Measurements from ENCODE around the gene EPC1. TPM values are rescaled to one million over a fixed set of nuclear protein-coding genes. Genes with fewer than 3 reads are reported as not detected.

The EPC1 gene
- polyA plus RNA-seq, 2 of the 4 experiments (the other 2 are of a cell fraction), result 14.7 to 47.2 TPM

- 84% methylated on average over 1 of the region's 1 CpG for WGBS (ENCODE audit: missing lambda C conversion rate)
- Histone ChIP-seq H3K4me1 (peaks cover 32% of the 10 kb centered on the region), H3K9me3 (no peaks in the 10 kb centered on the region), H3K4me2 (no peak overlapping the region), H3K27ac (no peak overlapping the region), H3K4me3 (no peak overlapping the region)
- ATAC-seq (no peak), DNase-seq (ENCODE audit: low read depth in 1 of 2, low spot score in 1 of 2) (no peak), FAIRE-seq (no peak)
- POLR2A ChIA-PET, result interaction anchor here (0.6 kb wide), 1 partner anchor 56 kb away, joined by 3 read pairs; no protein-coding TSS in a partner anchor
- no peak for TF ChIP-seq ATOH8 (CRISPR knock-in tag; IDR thresholded peaks at IDR 0.05; ENCODE audit: low read depth)
- CTCF ChIA-PET, result no interaction called here
Observed at GRCh38 chr10:32327364-32327691, 19.6 kb downstream of the EPC1 start.

GRCh38 chr10:32326680-32327363, 20.1 kb downstream of the EPC1 start:
- no peak for ATAC-seq
- 83% methylated on average over 4 of the region's 4 CpGs for WGBS (ENCODE audit: missing lambda C conversion rate)
- TF ChIP-seq POLR2AphosphoS2 (conservative IDR thresholded peaks at IDR 0.05; ENCODE audit: low read length) (no peak), CBX2 (IDR thresholded peaks at IDR 0.05; ENCODE audit: borderline replicate concordance, low read depth) (no peak), JUN (IDR thresholded peaks at IDR 0.05) (no peak), BHLHE40 (IDR thresholded peaks at IDR 0.05; ENCODE audit: low read depth, low read length) (no peak)
- Histone ChIP-seq H3K9me3 (no peaks in the 10 kb centered on the region), H3K4me2 (no peak overlapping the region), H3K27ac (no peak overlapping the region), H3K4me1 (peaks cover 27% of the 10 kb centered on the region), H3K4me3 (no peak overlapping the region)
- POLR2A ChIA-PET, result interaction anchor here (0.6 kb wide), 1 partner anchor 56 kb away, joined by 3 read pairs; no protein-coding TSS in a partner anchor
- FAIRE-seq, result no peak
- DNase-seq (ENCODE audit: low read depth in 1 of 2, low spot score in 1 of 2), result no peak
- CTCF ChIA-PET, result no interaction called here

- ATAC-seq (no peak; a peak in 1 of 6 replicates), FAIRE-seq (no peak), DNase-seq (ENCODE audit: low read depth in 1 of 2, low spot score in 1 of 2) (no peak)
- H3K27ac ChIP-seq, result no peak overlapping the region
- H3K4me1 ChIP-seq, result peaks cover 22% of the 10 kb centered on the region
- CTCF ChIA-PET, result no interaction called here
- no peak overlapping the region for H3K4me2 ChIP-seq
- POLR2A ChIA-PET, result no interaction called here
- H3K9me3 ChIP-seq, result no peaks in the 10 kb centered on the region
- 58% methylated on average over 4 of the region's 4 CpGs for WGBS (ENCODE audit: missing lambda C conversion rate)
- TF ChIP-seq PHF8 (IDR thresholded peaks at IDR 0.05; ENCODE audit: borderline replicate concordance, low read depth) (no peak), NR3C1 (IDR thresholded peaks at IDR 0.05) (no peak), RAD21 (conservative IDR thresholded peaks at IDR 0.05 in 1 of 2, IDR thresholded peaks at IDR 0.05 in 1 of 2) (no peak), KDM1A (IDR thresholded peaks at IDR 0.05; ENCODE audit: low read depth) (no peak), HEYL (CRISPR knock-in tag; IDR thresholded peaks at IDR 0.05) (no peak), FOXS1 (CRISPR knock-in tag; IDR thresholded peaks at IDR 0.05) (no peak), POLR2A (IDR thresholded peaks at IDR 0.05; ENCODE audit: low read length) (no peak), CEBPB (IDR thresholded peaks at IDR 0.05) (no peak), FOSL2 (IDR thresholded peaks at IDR 0.05) (no peak), FOSL2 (CRISPR knock-in tag; IDR thresholded peaks at IDR 0.05) (no peak), BCL3 (IDR thresholded peaks at IDR 0.05) (no peak), ZSCAN20 (CRISPR knock-in tag; IDR thresholded peaks at IDR 0.05) (no peak), HDAC2 (IDR thresholded peaks at IDR 0.05) (no peak), E2F6 (IDR thresholded peaks at IDR 0.05; ENCODE audit: borderline replicate concordance, low read depth) (no peak), SREBF2 (IDR thresholded peaks at IDR 0.05) (no peak), REST (IDR thresholded peaks at IDR 0.05) (no peak), JUNB (IDR thresholded peaks at IDR 0.05) (no peak), HES2 (IDR thresholded peaks at IDR 0.05) (no peak), JUN (IDR thresholded peaks at IDR 0.05) (no peak), RARB (CRISPR knock-in tag; IDR thresholded peaks at IDR 0.05) (no peak), RNF2 (IDR thresholded peaks at IDR 0.05; ENCODE audit: borderline replicate concordance, low read depth) (no peak)
- no peak overlapping the region for H3K4me3 ChIP-seq
Observed at GRCh38 chr10:32326119-32326518, 20.8 kb downstream of the EPC1 start.

Data from A549 (cell line).